Lower leg skin (tissue), 4 donors: ENCODE data around the gene NOC4L. TPM values are rescaled to one million over a fixed set of nuclear protein-coding genes. Genes with fewer than 3 reads are reported as not detected.

Experiments used
- DNase-seq, 2 donors: peaks; one replicate each; pipeline ENCODE4 v3.0.0-alpha.2; 2019; ENCODE audit warnings: low spot score in 2 of 2
- H3K4me3 ChIP-seq: fragments of 200-600 bp; sonication (generic); 2 replicates; pipeline ENCODE4 v1.5.1; 2017; ENCODE audit warnings: mild to moderate bottlenecking, low read depth; ENCODE audit not compliant: poor library complexity, severe bottlenecking
- POLR2A ChIP-seq, 2 donors: fragments of 450-650 bp; IDR thresholded peaks; one replicate each; pipeline ENCODE4 v1.6.1; 2016 to 2017; ENCODE audit warnings: antibody characterized with exemption in 2 of 2, mild to moderate bottlenecking in 1 of 2, moderate library complexity in 1 of 2
- WGBS, 2 donors: methylation state at CpG; one replicate each; pipeline ENCODE4 v1.1.5; 2018; 5-methylcytosine and 5-hydroxymethylcytosine counted together
- intact Hi-C: fragments of 100-400 bp; cut with DNase I; formaldehyde crosslinking; loops from one replicate; pipeline ENCODE4 v1.15.0; 2023; ENCODE audit warnings: low total_unique reads
- total RNA-seq, 4 donors: library from RNA; depleted of rRNA; stranded (reverse); fragments of >200 nt; gene quantifications; one replicate each; pipeline ENCODE4 v1.1.0, GENCODE V29; 2016
- TF ChIP-seq, protein P1 (sequence below), 3 donors: fragments of 450-650 bp; IDR thresholded peaks; one replicate each; pipeline ENCODE4 v1.5.1; 2016; ENCODE audit warnings: antibody characterized with exemption in 3 of 3, mild to moderate bottlenecking in 3 of 3, moderate library complexity in 2 of 3

The NOC4L gene
- total RNA-seq, 4 donors from 2014 or later, result 7.3 to 17.7 (median 14.1) TPM

DNA sequence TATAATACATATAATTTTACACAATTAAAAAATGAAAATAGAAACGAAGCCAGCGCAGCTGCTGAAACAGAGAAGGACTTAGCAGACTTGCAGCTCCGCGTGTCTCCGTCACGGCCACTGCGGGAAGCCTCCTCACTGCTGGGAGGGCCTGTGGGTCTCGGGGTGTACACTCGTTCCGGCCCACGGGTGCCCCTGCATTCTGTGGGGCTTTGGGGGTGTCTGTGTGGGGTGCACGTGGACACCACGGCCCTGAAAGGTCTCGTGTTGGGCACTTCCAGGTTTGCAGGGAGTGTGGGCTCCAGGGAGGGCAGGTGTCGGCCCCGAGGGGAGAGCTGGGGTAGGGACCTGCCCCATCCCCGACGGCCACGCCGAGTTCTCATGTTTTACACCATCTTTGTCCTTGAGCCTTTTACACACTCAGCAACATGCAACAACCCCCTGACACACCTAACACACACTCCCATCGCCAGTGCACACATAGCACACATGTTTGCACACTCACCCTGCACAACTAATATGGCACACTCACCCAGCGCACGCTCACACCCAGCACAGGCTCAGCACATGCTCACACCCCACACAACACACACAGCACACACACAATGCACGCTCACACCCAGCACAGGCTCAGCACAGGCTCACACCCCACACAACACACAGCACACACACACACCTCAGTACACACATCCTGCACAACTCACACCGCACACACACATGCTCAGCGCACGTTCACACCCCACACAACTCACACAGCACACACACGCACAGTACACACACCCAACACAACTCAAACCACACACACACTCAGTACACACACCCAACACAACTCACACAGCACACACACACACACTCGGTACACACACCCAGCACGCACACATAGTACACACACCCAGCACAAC, 36.6 kb downstream of the NOC4L start:
- 78 to 79% methylated on average over 30 of the region's 30 CpGs for WGBS, 2 donors
- no peak for DNase-seq
- no peak overlapping the region for H3K4me3 ChIP-seq
- intact Hi-C loops, result no loop called here
- TF ChIP-seq, protein P1, sequence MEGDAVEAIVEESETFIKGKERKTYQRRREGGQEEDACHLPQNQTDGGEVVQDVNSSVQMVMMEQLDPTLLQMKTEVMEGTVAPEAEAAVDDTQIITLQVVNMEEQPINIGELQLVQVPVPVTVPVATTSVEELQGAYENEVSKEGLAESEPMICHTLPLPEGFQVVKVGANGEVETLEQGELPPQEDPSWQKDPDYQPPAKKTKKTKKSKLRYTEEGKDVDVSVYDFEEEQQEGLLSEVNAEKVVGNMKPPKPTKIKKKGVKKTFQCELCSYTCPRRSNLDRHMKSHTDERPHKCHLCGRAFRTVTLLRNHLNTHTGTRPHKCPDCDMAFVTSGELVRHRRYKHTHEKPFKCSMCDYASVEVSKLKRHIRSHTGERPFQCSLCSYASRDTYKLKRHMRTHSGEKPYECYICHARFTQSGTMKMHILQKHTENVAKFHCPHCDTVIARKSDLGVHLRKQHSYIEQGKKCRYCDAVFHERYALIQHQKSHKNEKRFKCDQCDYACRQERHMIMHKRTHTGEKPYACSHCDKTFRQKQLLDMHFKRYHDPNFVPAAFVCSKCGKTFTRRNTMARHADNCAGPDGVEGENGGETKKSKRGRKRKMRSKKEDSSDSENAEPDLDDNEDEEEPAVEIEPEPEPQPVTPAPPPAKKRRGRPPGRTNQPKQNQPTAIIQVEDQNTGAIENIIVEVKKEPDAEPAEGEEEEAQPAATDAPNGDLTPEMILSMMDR (IDR thresholded peaks at IDR 0.05), result no peak
- TF ChIP-seq POLR2A (IDR thresholded peaks at IDR 0.05), result no peak

DNA sequence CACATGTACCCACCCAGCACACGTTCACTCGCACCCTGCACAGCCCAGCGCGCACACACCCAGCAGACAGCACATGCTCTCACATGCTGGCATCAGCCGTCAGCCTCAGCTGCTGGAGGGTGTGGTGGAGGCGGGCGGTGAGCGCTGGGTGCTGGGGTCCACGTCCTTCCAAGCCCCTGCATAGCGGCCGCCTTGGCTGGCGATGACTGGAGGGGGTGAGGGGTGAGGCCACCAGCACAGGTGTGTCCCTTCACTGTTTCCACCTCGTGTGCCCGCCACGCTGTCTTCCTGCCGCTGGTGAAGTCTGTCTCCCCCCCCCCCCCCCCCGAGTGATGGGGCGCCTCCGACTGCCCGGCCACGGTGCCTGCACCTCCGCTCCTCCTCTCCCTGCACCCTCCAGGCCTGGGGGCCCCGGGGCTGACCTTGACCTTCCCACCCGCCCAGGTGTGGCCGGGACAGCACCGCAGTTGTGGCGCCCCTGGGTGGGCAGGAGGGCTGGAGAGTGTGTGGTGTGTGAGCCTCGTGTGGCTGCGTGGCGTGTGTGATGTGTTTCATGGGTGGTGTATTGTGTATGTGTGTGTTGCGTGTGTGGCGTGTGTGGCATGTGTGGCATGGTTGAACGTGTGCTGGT, 37.4 kb downstream of the NOC4L start:
- intact Hi-C loops, result no loop called here
- 68 to 74% methylated on average over 25 to 33 of the region's 33 CpGs for WGBS, 2 donors
- DNase-seq, result no peak
- no peak for TF ChIP-seq POLR2A (IDR thresholded peaks at IDR 0.05)
- TF ChIP-seq, protein P1 (IDR thresholded peaks at IDR 0.05), result no peak
- H3K4me3 ChIP-seq, result no peak overlapping the region

DNA sequence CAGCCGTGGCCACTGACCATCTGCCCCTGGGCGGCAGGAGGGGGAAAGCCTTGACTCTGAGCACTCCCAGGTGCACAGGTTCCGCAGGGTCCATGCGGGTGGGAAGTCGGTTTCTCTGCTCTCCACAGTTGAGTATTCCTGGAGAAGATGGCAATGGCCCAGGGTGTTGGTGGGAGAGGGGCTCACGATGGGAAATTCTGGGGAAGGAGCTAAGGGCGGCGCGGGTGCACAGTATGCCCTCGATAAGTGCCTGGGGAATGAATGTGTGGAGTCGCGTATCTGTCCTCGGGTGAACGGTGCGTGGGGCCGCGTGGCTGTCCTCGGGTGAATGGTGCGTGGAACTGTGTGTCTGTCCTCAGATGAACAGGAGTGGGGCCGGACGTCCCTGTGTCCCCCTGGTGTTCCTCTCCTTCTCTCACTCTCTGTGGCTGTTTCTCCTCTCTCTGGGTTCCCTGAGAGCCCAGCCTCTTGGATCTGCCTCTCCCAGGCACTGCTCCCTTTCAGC, 38.0 kb downstream of the NOC4L start:
- TF ChIP-seq, protein P1 (IDR thresholded peaks at IDR 0.05), result no peak
- TF ChIP-seq POLR2A (IDR thresholded peaks at IDR 0.05), result no peak
- intact Hi-C loops, result no loop called here
- 87 to 93% methylated on average over 21 of the region's 21 CpGs for WGBS, 2 donors
- H3K4me3 ChIP-seq, result no peak overlapping the region
- DNase-seq, result no peak

DNA sequence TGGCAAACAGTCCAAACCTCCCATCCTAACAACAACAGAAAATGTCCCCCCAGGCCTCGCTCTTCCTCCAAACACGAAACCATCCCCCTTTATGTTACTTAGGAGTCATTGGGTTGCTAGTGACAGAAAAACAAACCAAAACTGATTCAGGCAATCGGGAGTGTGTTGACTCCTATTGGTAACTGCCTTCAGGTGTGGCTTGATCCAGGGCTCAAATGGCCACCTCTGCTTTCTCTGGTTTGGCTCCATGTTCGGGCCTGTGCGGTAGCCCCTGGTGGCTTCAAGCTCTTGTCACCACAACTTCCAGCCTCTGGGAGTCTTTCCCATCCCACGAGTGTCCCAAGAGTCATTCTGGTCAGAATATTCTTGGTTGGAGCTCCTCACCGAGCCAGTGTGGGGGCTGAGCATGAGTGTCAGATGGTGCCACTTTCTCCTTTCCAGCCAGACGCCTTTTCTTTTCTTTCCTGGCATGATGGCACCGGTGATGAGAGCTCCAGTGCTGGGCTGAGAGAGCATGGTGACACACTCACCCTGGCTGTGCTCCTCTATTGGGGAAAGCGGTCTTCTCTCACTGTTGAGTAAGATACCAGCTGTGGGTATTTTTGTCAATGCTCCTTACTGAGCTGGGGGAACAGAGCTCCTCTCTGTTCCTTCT, 38.6 kb downstream of the NOC4L start:
- no peak for TF ChIP-seq POLR2A (IDR thresholded peaks at IDR 0.05)
- TF ChIP-seq, protein P1 (IDR thresholded peaks at IDR 0.05), result no peak
- WGBS, 2 donors, result 80 to 85% methylated on average over 10 of the region's 10 CpGs
- DNase-seq, result no peak
- H3K4me3 ChIP-seq, result no peak overlapping the region
- intact Hi-C loops, result no loop called here

DNA sequence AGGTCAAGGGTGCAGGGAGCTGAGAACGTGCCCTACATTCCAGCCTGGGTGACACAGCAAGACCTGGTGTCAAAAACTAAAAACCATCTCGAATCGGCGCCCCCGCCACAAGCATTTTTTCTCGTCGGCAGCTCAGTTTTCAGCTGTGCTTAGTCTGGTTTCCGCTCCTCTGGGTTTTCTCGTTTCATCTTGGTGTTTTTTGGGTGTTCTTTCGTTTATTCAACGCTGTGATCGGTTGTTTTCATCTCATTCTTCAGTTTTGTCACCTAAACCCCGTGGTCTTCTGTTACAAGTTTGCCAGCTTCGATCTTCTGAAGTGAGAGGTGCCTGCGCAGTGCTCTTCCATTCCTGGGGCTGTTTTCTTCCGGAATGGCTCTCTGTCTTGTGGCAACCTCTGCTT, 41.4 kb downstream of the NOC4L start:
- no peak for DNase-seq
- TF ChIP-seq, protein P1 (IDR thresholded peaks at IDR 0.05), result no peak
- TF ChIP-seq POLR2A (IDR thresholded peaks at IDR 0.05), result no peak
- 69 to 78% methylated on average over 16 of the region's 16 CpGs for WGBS, 2 donors
- H3K4me3 ChIP-seq, result no peak overlapping the region
- intact Hi-C loops, result no loop called here
